ENCODE measurements around the gene TMEM130.

The TMEM130 gene

GRCh38 chr7:98805956-98806838, 63.6 kb downstream of the TMEM130 start:
- DNase-seq: no peak

GRCh38 chr7:98802781-98803110, 67.1 kb downstream of the TMEM130 start:
- no peak for DNase-seq

- DNase-seq: no peak
These were observed 67.6 kb downstream of the TMEM130 start for GRCh38 chr7:98802088-98802780.

- no peak for DNase-seq
These were observed 68.8 kb downstream of the TMEM130 start for GRCh38 chr7:98800996-98801395.

- no peak for DNase-seq
These were observed 72.7 kb downstream of the TMEM130 start for GRCh38 chr7:98797150-98797549.
